Stimulated activated CD8-positive, alpha-beta memory T cell treated with anti-CD3 and anti-CD28 coated beads, Interleukin-7, amount 100 ng/mL, for 48 hours (primary cell): ENCODE measurements around the gene INSC.

Experiments
- DNase-seq, 2 donors: peaks; one replicate each; pipeline ENCODE4 v3.0.0-alpha.2; 2020; ENCODE audit warnings: low read depth in 1 of 2; ENCODE audit errors: extremely low read depth in 1 of 2

The INSC gene

DNA sequence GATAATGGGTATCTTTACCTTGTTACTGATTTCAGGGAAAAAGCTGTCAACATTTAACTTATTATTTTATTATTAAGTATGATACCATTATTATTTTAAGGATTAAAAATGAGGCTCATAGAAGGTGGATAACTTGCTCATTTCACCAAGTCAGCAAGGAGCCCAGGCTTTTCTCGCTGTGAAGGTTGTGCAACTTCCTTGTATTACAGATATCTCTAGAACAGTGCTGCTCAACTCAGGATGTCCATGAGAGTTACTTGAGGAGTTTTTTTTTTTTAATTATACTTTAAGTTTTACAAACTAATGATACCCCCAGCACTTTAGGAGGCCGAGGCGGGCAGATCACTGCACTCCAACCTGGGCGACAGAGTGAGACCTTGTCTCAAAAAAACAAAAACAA, 98.2 kb downstream of the INSC start:
- DNase-seq, result no peak

DNA sequence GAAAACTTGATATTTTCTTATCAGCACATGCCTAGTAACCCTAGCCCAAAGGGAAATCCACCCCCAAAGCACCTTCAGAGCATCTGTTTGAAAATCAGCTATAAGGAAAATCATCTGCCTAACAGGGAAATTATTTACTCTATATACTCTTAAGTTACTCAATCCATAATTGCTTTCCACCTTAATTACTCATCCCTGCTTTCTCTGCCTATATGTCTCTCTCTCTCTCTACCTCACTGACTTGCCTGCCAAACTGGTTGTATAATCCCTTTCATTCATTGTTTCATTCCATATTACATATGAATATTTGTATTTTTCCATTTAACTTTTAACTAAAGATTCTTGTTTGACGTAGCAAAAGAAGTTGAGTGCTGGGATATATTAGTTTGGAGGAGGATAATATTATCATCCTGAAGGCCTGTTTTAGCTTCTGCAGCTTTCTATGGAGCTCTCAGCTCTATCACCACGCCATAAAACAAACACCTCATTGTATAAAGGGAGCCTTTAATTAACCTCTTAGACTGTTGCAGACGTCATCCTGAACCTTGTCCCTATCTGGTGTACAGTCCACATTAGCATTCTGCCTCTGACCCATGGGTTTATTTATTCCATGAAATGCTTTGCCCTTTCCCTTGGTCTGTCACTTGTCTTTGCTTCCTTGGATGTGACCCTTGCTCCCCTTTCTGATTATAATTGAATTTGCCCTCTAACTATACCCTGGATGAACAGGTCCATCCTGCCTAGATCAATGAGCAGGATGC, 98.9 kb downstream of the INSC start:
- no peak for DNase-seq

DNA sequence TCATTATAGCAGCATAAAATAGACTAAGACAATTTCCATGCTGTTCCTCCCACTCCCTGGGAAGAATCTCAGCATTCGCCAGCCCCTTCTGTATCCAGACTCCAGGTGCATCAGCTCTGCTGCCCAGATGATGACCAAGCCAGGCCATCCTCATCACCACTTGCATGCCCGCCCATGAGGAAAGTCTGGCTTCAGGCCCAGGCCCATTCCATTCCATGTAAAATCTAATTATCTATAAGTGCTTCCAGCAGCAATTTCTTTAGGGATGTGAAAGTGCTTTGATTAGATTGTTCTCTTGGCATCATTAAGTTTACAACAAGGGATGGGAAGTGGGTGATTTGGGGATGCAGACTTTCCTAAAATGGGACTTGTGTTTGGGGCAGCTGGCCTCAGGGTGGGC, 100.3 kb downstream of the INSC start:
- no peak for DNase-seq

DNA sequence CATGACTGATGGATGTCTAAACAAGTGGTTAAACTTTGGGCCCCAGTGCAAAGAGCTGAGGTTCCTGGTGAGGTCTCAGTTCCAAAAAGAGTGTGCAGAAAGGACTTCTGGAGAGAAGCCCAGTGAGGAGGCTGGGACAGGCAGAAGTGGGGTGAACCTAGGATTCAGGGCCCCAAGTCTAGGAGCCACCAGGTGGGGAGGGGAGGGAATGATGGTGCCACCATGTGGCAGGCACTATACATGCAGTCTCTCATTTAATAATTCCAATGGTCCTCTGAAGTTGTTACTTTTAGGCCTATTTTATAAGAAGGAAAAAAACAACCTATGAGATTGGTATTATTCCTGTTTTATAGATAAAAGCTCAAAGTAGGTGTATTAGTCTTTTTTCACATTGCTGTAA, 102.0 kb downstream of the INSC start:
- no peak for DNase-seq

DNA sequence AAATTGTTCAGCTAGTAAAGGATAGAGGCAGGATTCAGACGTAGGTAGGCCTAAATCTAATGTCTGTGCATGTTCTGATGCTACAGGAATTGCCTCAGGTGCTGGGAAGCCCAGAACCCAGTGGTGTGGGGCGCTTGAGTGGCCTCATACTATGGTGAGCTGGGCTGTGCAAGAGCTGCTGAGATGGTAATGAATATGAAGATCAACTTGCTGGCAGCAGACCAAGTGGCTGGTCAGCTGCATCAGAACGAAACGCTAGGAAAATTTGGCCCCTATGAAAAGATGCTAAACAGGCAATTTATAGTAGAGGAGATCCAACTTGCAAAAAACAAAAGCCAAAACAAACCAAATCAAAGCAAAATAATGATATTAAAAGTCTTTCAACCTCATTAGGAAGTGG, 102.7 kb downstream of the INSC start:
- no peak for DNase-seq

DNA sequence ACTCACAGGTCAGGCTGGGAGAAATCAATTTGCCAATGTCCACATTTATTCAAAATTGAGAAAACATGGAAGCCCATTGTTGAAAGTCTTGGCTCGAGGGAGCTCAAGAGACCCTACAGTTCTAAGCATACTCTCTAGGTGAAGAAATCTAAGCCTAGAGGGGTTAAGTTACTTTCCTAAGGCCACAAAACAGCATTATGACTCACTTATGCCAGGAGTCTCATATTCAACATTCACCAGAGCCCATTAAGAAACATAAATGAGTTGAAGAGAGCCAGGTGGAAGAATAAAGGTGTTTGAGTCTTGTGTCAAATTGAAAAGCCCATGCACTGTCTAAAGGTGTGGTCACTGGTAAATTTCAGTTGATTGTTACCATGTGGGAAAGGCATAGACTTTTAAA, 108.1 kb downstream of the INSC start:
- DNase-seq, result no peak

DNA sequence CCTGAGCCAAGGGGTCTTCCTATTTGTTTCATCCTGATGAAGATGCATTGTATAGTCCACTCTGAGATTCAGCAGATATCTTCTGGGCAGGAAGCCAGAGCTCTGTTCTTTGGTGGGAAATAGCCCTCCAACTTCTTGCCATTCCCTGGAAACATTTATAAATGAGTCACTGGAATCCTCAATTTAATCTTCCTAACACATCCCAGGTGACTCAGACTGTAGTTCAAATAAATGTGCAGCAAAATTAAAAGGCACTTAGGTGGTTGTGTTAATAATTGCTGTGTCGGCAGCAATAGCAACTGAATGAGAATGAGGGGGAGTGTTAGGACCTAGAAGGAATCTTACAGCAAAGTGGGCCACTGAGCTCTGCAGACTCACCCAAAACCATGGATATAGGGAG, 108.6 kb downstream of the INSC start:
- DNase-seq, result no peak

DNA sequence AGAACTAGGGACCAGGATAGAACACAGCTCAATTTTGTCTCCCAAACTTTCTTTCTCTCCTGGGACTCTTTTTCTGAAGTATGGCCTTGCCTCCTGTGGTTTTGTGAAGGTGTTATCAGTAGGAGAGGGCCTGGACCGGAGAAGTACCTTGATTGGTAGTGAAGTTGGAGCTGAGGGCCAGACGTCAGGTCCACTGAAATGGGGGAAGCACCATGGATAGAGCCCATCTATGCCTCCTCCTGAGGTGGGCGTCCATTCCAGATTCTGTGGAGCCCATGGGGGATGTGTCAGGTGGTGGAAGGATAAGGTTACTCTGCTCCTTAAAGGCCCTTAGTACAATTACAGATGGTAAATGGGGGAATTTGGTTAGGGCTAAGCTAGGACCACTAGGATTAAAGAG, 109.7 kb downstream of the INSC start:
- no peak for DNase-seq

DNA sequence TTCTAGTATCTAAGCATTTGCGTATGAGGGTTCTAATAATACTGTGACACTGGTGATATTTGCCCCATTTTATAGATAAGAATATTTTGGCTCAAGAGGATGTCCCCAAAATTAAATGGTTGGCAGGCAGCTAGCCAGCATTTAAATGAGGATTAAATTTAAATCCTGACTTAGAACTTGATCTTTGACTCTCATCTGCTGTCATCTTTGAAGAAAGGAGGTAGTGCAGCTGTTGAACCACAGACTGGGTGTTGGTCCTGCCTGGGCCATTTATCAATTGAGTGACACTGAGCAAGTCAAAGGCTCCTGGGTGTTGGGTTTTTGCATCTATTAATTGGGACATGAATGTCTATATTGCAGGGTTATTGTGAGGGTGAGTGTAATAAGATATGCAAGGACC, 112.3 kb downstream of the INSC start:
- no peak for DNase-seq

DNA sequence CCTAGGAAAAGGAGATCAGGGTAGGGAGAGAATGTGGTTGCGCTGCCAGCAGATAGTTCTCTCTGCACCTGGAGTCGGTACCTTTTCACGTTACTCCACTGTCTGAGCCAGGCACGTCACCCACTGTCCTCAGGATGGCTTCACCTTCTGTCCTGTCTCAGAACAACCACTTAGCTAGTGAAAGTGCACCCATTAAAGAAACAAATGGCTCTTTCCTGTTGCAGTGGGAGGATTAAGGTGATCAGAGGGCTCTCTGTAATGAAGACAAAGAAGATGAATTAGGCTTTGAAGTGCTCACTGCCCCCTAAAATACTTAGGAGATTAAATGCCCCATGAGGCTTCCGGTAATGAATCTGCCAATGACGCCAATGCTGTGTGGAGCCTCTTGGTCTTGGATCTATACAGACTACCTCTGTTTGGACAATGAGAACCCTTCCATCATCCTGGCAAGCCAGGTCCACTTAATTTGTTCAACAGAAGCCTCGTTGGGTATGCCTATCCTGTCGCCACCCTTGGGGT, 113.7 kb downstream of the INSC start:
- no peak for DNase-seq

DNA sequence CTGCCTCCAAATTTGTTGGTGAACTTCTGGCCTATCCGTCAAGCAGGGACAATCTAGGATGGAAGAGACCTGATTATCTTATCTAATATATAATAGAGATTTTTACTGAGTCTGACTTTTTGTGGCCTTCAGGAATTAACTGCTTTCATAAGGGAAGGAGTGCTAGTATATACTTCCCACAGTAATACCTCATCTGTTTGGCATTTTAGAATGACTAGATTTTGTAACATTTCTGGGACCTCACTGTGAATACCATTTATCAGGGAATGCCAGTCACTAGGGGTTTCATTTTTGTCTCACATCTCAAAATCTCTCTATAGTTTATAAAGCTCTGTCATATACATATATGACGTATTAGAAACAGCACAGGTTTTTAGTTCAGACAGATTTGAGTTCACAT, 114.3 kb downstream of the INSC start:
- no peak for DNase-seq

DNA sequence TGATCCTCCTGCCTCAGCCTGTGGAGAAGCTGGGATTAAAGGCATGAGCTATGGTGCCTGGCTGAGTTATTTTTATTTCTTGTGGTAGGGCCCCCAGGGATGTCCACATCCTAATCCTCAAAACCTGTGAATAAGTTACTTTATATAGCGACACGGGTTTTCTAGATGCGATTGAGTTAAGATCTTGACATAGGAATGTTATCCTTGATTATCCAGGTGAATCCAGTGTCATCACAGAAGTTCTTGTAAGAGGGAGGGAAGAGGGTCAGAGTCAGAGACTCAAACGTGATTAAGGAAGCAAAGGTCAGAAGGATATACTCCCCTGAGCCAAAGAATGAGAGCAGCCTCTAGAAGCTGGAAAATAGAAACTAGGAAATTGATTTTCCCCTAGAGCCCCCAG, 117.8 kb downstream of the INSC start:
- no peak for DNase-seq

DNA sequence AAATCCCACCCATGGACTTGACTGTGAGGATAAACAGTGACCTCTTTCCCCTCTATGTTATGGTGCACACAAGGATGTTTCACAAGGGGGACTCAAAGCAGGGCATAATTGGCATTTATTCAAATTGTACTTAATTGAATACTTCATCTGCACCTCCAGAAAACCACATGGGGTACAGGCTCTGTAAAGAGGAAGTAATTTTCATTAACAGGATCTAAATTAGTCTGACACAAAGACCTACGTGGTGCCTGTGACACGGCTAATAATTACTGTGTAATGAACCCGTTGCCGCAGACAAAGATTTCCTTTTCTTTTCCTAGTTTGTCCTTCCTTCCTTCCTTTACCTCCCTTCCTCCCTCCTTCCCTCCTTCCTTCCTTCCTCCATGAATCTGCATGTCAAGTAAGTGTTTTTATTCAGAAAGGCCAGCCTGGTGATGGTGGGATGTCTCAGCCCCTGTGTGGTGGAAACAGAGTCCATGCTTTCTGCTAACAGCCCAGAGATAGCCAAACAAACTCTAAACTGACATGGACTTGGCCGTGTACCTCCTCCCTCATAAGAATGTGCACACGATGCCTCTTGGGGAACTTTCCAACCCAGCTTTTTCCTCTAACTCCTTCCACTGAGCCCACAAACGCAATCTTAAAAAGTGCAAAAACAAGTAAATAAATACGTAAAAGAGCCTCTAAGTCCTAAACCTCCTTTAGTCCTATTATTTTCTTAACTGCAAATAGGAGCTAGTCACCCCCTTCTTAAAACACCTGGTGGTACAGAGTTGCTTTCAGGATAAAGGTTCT, 118.8 kb downstream of the INSC start:
- DNase-seq, result no peak

DNA sequence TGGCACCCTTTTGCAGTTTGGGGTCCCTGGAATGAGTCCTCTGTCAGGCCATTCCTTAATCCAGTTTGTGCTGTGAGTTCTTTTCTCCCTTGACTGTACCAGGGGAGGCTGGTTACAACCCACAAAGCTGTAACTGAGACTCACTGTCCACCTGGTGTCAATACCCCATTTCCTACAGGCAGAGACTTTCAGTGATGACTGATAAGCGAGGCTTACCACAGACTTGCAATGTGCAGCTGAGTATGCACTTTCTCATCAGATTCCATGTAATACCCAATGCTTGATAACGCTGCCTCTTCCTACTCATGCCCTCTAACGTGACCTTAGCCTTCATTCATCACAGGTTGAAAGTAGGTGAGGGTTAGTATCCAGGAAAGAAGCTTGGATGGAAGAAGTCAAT, 120.1 kb downstream of the INSC start:
- DNase-seq, result no peak

DNA sequence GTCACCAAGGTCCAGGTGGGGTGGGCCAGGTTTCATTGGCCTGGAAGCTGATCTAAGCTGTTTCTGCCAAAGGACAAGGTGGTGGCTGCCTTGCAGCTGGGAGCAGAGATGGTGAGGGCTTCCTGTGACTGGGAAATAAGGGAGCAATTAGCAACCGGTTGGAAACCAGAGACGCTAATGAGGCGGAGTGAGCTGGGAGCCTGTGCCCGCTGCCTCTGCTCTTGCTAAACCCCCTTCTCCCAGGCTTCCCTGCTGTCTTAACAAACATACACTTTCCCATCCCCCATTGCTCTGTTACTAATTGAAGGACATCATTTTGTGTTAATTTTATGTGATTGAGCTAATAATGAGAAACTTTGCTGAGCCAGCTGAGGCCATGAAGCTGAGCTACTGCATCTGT, 121.8 kb downstream of the INSC start:
- no peak for DNase-seq

DNA sequence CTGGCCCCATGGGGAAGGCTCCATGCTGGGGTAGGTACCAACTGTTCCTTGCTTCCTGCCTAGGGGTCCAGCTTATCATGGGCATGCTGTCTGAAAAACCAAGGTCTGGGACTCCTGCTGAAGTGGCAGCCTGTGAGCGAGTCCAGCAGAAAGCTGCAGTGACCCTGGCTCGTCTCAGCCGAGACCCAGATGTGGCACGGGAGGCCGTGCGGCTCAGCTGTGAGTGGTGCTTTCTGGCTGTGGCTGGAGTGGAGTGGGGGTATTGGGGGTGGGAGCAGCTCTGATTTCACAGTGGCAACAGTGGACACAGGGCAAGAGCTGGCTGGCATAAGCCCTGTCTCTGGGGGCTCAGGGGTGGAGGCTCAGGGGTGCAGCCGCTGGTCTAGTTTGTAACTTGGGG, 124.1 kb downstream of the INSC start:
- no peak for DNase-seq

DNA sequence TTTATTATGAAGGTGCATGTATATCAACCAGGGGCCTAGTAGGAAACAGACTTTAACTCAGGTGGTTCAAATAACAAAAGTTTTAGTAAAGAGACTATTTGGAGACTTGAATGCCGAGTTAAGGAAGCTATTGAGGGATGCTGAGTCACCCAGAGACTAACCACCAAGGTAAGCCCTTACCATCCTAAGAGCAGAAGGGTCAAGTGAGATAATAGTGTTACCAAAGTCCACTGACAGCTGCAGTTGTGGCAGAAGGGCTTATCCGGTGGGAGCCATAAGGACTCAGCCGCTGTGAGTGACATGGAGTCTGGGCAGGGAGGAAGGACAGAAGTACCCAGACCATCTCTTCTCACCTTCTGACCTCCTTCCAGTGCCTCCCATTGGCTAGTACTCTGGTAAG, 134.0 kb downstream of the INSC start:
- no peak for DNase-seq

DNA sequence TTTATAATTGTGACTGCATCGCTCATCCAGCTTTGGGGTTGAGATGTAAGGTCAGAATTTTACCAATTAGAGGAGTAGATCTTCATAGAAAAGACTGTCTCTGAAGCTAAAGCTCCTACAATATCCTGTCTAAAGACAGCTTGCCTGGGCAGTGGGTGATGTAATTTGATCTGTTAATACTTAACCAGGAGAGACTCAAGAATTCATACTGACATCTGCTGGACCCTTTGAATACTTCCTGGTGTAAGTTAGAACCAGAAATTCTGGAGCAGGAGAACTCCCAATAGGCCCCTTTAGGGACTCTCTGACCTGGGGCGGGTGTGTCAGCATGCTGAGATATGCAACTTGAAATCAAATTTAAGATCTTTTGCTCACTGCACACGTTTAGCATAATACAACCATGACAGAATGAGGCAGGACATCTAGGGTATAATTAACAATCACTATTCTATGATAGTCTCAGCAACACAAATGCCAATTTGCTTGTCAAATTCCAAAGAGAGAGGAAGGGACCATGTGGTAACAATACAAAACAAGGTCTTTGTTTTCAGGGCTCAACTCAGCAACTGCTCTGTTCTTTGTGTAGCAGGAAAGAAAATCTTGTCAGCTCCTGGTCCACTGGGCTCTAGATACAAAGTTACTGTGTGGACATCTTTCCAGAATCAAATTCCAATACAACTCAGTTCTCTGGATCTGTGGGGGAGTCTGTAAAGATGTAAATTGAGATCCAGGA, 143.9 kb downstream of the INSC start:
- DNase-seq, result no peak

DNA sequence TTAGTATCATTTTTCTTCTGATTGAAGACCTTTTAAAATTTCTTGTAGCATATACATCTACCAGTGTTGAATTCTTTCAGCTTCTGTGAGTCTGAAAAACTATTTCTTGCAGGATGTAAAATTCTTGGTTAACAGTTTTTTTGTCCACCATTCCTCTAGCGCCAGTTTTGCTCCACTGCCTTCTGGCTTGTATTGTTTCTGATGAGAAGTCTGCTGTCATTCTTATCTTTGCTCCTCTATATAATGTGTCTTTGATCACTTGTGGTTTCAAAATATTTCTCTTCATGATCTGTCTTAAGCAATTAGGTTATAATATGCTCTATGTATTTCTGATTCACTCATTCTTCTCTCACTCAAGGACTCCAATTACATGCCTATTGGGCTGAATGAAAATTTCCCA, 152.3 kb downstream of the INSC start:
- DNase-seq, result no peak

DNA sequence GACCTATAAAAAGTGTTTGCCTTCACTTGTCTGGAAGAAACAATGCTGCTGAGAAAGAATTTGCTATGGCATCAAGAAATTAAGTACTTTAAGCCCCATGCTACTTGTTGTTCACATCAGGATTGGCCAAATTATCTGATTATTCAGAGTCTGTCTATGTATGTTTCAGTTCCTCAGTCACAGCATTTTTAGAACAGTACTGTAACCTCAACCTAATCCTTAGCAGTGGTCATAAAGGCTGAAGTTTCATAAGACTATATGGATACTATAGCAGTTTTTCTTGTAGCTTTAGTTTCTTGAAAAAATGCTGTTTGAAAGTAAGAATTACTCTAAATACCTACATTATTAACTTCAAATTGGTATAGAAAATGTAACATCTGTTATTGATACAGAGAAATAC, 153.9 kb downstream of the INSC start:
- DNase-seq, result no peak

DNA sequence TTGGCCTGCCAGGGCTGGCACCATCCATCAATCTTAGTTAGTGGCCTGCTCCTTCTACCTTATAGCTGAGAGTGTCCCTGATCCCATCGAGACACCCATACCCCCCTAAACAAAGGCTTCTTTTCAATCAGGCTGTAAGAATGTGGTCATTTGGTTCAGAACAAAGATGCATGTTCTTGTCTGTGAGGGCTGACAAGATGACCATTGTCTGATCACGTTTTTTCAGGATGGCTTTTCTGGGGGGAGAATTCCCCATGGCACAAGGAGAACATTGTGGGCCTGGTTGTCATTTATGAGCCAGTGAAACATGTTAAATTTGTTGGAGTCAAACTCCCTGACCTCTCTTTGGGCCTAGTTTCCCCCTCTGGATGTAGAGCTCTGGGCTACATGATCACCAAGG, 160.4 kb downstream of the INSC start:
- no peak for DNase-seq

DNA sequence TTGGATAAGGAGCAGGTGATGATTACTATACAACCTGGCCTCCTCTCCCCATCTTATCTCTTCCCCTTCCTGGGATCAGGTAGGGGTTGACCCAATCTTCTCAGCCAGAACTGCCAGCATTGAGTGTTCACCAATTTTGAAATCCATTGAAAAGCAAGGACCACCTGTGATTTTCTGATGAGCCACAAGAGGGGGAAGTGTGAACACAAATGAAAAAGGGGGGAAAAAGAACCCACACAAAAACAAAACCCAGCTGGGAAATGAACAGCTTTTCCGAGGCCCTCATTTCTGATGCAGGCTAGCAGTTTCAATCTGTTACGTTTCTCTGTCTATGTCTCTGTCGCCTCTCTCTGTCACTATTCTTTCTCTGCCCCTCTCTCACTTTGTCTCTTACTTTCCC, 161.9 kb downstream of the INSC start:
- DNase-seq, result no peak
